WTC11 (cell line): ENCODE measurements around the gene CD34. TPM values are rescaled to one million over a fixed set of nuclear protein-coding genes. Genes with fewer than 3 reads are reported as not detected.

ENCODE experiments used
- ATAC-seq: fragments of 200-7000 bp; cut with Tn5 transposase; 2 replicates; pipeline ENCODE4 v1.10.0; 2021; ENCODE audit warnings: mild to moderate bottlenecking, moderate library complexity
- CTCF ChIA-PET: fragments of 300-600 bp; sonication (Branson Sonifier 250); formaldehyde crosslinking; loops from one replicate; lab custom pipeline; 2021; ENCODE audit warnings: antibody characterized with exemption; lab: Charles Lee
- POLR2A ChIA-PET: fragments of 350-600 bp; sonication (Branson Sonifier 250); formaldehyde crosslinking; loops from one replicate; lab custom pipeline; 2021; ENCODE audit warnings: antibody characterized with exemption; lab: Charles Lee
- DNase-seq: peaks from one replicate; pipeline ENCODE4 v3.0.0; 2021; ENCODE audit warnings: low spot score
- H3K27ac Mint-ChIP-seq: 2 replicates; pipeline ENCODE4 v1.8.0; 2021; ENCODE audit warnings: mixed read lengths
- H3K27me3 Mint-ChIP-seq: 2 replicates; pipeline ENCODE4 v1.8.0; 2021; ENCODE audit warnings: low read depth, mild to moderate bottlenecking, moderate library complexity, mixed read lengths
- H3K36me3 Mint-ChIP-seq: 2 replicates; pipeline ENCODE4 v1.8.0; 2021; ENCODE audit warnings: mixed read lengths
- H3K4me1 Mint-ChIP-seq: 2 replicates; pipeline ENCODE4 v1.8.0; 2022; ENCODE audit warnings: mixed read lengths
- H3K4me3 Mint-ChIP-seq: 2 replicates; pipeline ENCODE4 v1.8.0; 2021; ENCODE audit warnings: mild to moderate bottlenecking, moderate library complexity, mixed read lengths
- H3K9me3 Mint-ChIP-seq: 2 replicates; pipeline ENCODE4 v1.8.0; 2021; ENCODE audit warnings: mixed read lengths
- ATF1 ChIP-seq: sonication (generic); formaldehyde crosslinking; IDR thresholded peaks from 2 replicates; pipeline ENCODE4 v1.8.1; 2023; ENCODE audit warnings: mild to moderate bottlenecking, moderate library complexity, missing genetic modification reagents
- CREB1 ChIP-seq: sonication (generic); formaldehyde crosslinking; IDR thresholded peaks from 2 replicates; pipeline ENCODE4 v1.8.0; 2023; ENCODE audit warnings: mild to moderate bottlenecking, missing genetic modification reagents
- ESRRA ChIP-seq: sonication (generic); formaldehyde crosslinking; IDR thresholded peaks from 2 replicates; pipeline ENCODE4 v1.8.1; 2022; ENCODE audit warnings: mild to moderate bottlenecking, missing genetic modification reagents, borderline replicate concordance
- FOXP4 ChIP-seq: sonication (generic); formaldehyde crosslinking; IDR thresholded peaks from 2 replicates; pipeline ENCODE4 v1.8.0; 2022; ENCODE audit warnings: mild to moderate bottlenecking, missing genetic modification reagents
- GABPB1 ChIP-seq: sonication (generic); formaldehyde crosslinking; IDR thresholded peaks from 2 replicates; pipeline ENCODE4 v1.8.1; 2023; ENCODE audit warnings: mild to moderate bottlenecking, missing genetic modification reagents
- GTF2I ChIP-seq: fragments of 250-450 bp; sonication (Bioruptor Pico); conservative IDR thresholded peaks from 2 replicates; pipeline ENCODE4 v1.4.0; 2021; ENCODE audit warnings: mild to moderate bottlenecking
- MAX ChIP-seq: sonication (generic); formaldehyde crosslinking; IDR thresholded peaks from 2 replicates; pipeline ENCODE4 v1.8.0; 2022; ENCODE audit warnings: mild to moderate bottlenecking, missing genetic modification reagents
- NFE2L1 ChIP-seq: sonication (generic); formaldehyde crosslinking; IDR thresholded peaks from 2 replicates; pipeline ENCODE4 v1.8.1; 2023; ENCODE audit warnings: missing genetic modification reagents
- NFYB ChIP-seq: sonication (generic); formaldehyde crosslinking; conservative IDR thresholded peaks from 2 replicates; pipeline ENCODE4 v1.8.0; 2022; ENCODE audit warnings: low read depth, missing genetic modification reagents
- NR1H2 ChIP-seq: sonication (generic); formaldehyde crosslinking; IDR thresholded peaks from 2 replicates; pipeline ENCODE4 v1.9.0; 2021; ENCODE audit warnings: mild to moderate bottlenecking, moderate library complexity, missing genetic modification reagents
- RELA ChIP-seq: sonication (generic); formaldehyde crosslinking; IDR thresholded peaks from 2 replicates; pipeline ENCODE4 v1.8.1; 2022; ENCODE audit warnings: missing genetic modification reagents, mild to moderate bottlenecking, borderline replicate concordance
- RORB ChIP-seq: fragments of 250-450 bp; sonication (Bioruptor Pico); IDR thresholded peaks from 2 replicates; pipeline ENCODE4 v1.9.0; 2021; ENCODE audit warnings: mild to moderate bottlenecking
- SMAD4 ChIP-seq: sonication (generic); formaldehyde crosslinking; IDR thresholded peaks from 2 replicates; pipeline ENCODE4 v1.8.0; 2022; ENCODE audit warnings: mild to moderate bottlenecking, missing genetic modification reagents
- STAT6 ChIP-seq: sonication (generic); formaldehyde crosslinking; conservative IDR thresholded peaks from 2 replicates; pipeline ENCODE4 v1.8.1; 2023; ENCODE audit warnings: mild to moderate bottlenecking, low read depth, missing genetic modification reagents, moderate library complexity
- TCF7 ChIP-seq: sonication (generic); formaldehyde crosslinking; IDR thresholded peaks from 2 replicates; pipeline ENCODE4 v1.8.0; 2022; ENCODE audit warnings: mild to moderate bottlenecking, low read depth, missing genetic modification reagents, moderate library complexity
- TEAD1 ChIP-seq: sonication (generic); formaldehyde crosslinking; IDR thresholded peaks from 2 replicates; pipeline ENCODE4 v1.8.0; 2022; ENCODE audit warnings: mild to moderate bottlenecking, missing genetic modification reagents
- TP53 ChIP-seq: sonication (generic); formaldehyde crosslinking; IDR thresholded peaks from 2 replicates; pipeline ENCODE4 v1.8.1; 2023; ENCODE audit warnings: mild to moderate bottlenecking, missing genetic modification reagents
- USF2 ChIP-seq: sonication (generic); formaldehyde crosslinking; IDR thresholded peaks from 2 replicates; pipeline ENCODE4 v1.8.1; 2023; ENCODE audit warnings: mild to moderate bottlenecking, missing genetic modification reagents, moderate library complexity
- ZNF232 ChIP-seq: sonication (generic); formaldehyde crosslinking; IDR thresholded peaks from 2 replicates; pipeline ENCODE4 v1.8.0; 2022; ENCODE audit warnings: mild to moderate bottlenecking, missing genetic modification reagents
- ZNF317 ChIP-seq: sonication (generic); formaldehyde crosslinking; IDR thresholded peaks from 2 replicates; pipeline ENCODE4 v1.8.1; 2023; ENCODE audit warnings: low read depth, mild to moderate bottlenecking, moderate library complexity, missing genetic modification reagents, borderline replicate concordance
- ZNF416 ChIP-seq: fragments of 250-450 bp; sonication (Bioruptor Pico); IDR thresholded peaks from 2 replicates; pipeline ENCODE4 v1.9.0; 2021; ENCODE audit warnings: mild to moderate bottlenecking, inconsistent platforms
- ZNF512 ChIP-seq: sonication (generic); formaldehyde crosslinking; IDR thresholded peaks from 2 replicates; pipeline ENCODE4 v1.8.1; 2022; ENCODE audit warnings: missing genetic modification reagents, borderline replicate concordance
- ZNF671 ChIP-seq: fragments of 250-450 bp; sonication (Bioruptor Pico); IDR thresholded peaks from 2 replicates; pipeline ENCODE4 v1.8.0; 2021; ENCODE audit warnings: mild to moderate bottlenecking
- total RNA-seq: library from RNA; stranded (reverse); gene quantifications from 3 replicates; pipeline ENCODE4 v1.2.3, GENCODE V29; 2021
- TF ChIP-seq, protein P1 (sequence below): fragments of 200-600 bp; IDR thresholded peaks from 2 replicates; pipeline ENCODE4 v1.8.0; 2022; ENCODE audit warnings: antibody characterized with exemption
- TF ChIP-seq, protein P2 (sequence below): sonication (generic); formaldehyde crosslinking; IDR thresholded peaks from 2 replicates; pipeline ENCODE4 v1.8.0; 2023; ENCODE audit warnings: missing genetic modification reagents

The CD34 gene
- total RNA-seq, 1 experiment from 2014 or later: 0.35 TPM

GRCh38 chr1:207833381-207833780 is 77.5 kb downstream of the CD34 start:
- TF ChIP-seq ZNF232 (CRISPR knock-in tag): no peak
- no peak for TF ChIP-seq SMAD4
- TF ChIP-seq STAT6 (CRISPR knock-in tag): no peak
- TF ChIP-seq ZNF416 (CRISPR knock-in tag): no peak
- TF ChIP-seq NFE2L1 (CRISPR knock-in tag): no peak
- no peak for TF ChIP-seq GABPB1 (CRISPR knock-in tag)
- TF ChIP-seq FOXP4 (CRISPR knock-in tag): no peak
- TF ChIP-seq, protein P1, sequence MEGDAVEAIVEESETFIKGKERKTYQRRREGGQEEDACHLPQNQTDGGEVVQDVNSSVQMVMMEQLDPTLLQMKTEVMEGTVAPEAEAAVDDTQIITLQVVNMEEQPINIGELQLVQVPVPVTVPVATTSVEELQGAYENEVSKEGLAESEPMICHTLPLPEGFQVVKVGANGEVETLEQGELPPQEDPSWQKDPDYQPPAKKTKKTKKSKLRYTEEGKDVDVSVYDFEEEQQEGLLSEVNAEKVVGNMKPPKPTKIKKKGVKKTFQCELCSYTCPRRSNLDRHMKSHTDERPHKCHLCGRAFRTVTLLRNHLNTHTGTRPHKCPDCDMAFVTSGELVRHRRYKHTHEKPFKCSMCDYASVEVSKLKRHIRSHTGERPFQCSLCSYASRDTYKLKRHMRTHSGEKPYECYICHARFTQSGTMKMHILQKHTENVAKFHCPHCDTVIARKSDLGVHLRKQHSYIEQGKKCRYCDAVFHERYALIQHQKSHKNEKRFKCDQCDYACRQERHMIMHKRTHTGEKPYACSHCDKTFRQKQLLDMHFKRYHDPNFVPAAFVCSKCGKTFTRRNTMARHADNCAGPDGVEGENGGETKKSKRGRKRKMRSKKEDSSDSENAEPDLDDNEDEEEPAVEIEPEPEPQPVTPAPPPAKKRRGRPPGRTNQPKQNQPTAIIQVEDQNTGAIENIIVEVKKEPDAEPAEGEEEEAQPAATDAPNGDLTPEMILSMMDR: no peak
- no peak for TF ChIP-seq ZNF671 (CRISPR knock-in tag)
- no peak for TF ChIP-seq TEAD1 (CRISPR knock-in tag)
- no peak for TF ChIP-seq RELA (CRISPR knock-in tag)
- TF ChIP-seq TP53: no peak
- TF ChIP-seq RORB (CRISPR knock-in tag): no peak
- TF ChIP-seq CREB1 (CRISPR knock-in tag): no peak
- TF ChIP-seq GTF2I: no peak
- no peak for TF ChIP-seq ESRRA
- no peak for TF ChIP-seq NR1H2
- TF ChIP-seq ATF1 (CRISPR knock-in tag): no peak
- TF ChIP-seq USF2: no peak
- DNase-seq: no peak

DNA sequence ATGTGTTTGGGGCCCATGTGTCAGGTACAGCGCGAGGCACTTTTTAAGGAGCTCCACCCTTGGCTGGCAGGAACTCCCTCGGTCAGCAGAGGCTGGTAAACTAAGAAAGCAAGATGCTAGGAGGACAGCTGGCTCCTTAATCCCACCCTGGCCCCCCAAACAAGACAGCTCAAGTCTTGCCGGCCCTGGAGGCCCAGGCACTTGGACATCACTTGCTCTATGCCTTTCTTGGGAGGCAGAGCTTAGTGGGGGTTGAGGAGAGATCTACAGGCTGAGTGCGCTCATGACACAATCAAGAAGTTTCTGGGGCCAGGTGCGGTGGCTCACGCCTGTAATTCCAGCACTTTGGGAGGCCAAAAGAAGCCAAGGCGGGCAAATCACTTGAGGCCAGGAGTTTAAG is 78.1 kb downstream of the CD34 start:
- H3K4me1 Mint-ChIP-seq: peaks cover 3% of the 10 kb centered on the region; the same call in 1 of the 2 replicates
- DNase-seq: no peak
- no peak for TF ChIP-seq STAT6 (CRISPR knock-in tag)
- TF ChIP-seq, protein P2, sequence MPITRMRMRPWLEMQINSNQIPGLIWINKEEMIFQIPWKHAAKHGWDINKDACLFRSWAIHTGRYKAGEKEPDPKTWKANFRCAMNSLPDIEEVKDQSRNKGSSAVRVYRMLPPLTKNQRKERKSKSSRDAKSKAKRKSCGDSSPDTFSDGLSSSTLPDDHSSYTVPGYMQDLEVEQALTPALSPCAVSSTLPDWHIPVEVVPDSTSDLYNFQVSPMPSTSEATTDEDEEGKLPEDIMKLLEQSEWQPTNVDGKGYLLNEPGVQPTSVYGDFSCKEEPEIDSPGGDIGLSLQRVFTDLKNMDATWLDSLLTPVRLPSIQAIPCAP: no peak
- no peak for TF ChIP-seq ZNF512 (CRISPR knock-in tag)
- no peak for TF ChIP-seq MAX (CRISPR knock-in tag)
- no peak for TF ChIP-seq NFYB (CRISPR knock-in tag)
- no peak for TF ChIP-seq ZNF317 (CRISPR knock-in tag)
- no peak for TF ChIP-seq TCF7 (CRISPR knock-in tag)
- no peak for TF ChIP-seq GTF2I

More at GRCh38 chr1:207833381-207833780, 77.5 kb downstream of the CD34 start:
- Mint-ChIP-seq H3K27ac (no peak overlapping the region), H3K36me3 (no peaks in the 10 kb centered on the region), H3K4me3 (no peak overlapping the region), H3K4me1 (peaks cover under 1% of the 10 kb centered on the region; the same call in 1 of the 2 replicates), H3K27me3 (no peaks in the 10 kb centered on the region), H3K9me3 (no peaks in the 10 kb centered on the region)
- ATAC-seq: no peak
- POLR2A ChIA-PET: no interaction called here
- CTCF ChIA-PET: interaction anchor here (1.0 to 7.0 kb wide), 3 partner anchors 10 to 130 kb away, joined by 3 to 66 read pairs (median 4); no protein-coding TSS in a partner anchor

More for the DNA sequence above, 78.1 kb downstream of the CD34 start:
- H3K27ac Mint-ChIP-seq: no peak overlapping the region
- H3K9me3 Mint-ChIP-seq: no peaks in the 10 kb centered on the region
- ATAC-seq: no peak
- ChIA-PET POLR2A (no interaction called here), CTCF (interaction anchor here (1.2 to 7.0 kb wide), 3 partner anchors 9 to 131 kb away, joined by 3 to 66 read pairs (median 5); no protein-coding TSS in a partner anchor)
- H3K4me3 Mint-ChIP-seq: no peak overlapping the region
- no peaks in the 10 kb centered on the region for H3K27me3 Mint-ChIP-seq
- H3K36me3 Mint-ChIP-seq: no peaks in the 10 kb centered on the region
